ENCODE measurements around the gene CYTH2. TPM values are rescaled to one million over a fixed set of nuclear protein-coding genes. Genes with fewer than 3 reads are reported as not detected.

CYTH2 gene
- total RNA-seq, 1 donor from 2014 or later, result 67.1 TPM

Other genes starting within 250 kb of the CYTH2 start
- 22.9 and 26.3 TPM in 2 replicates for gene CARD8, start 213.5 kb upstream of the CYTH2 start, total RNA-seq
- gene ZNF114, start 199.3 kb upstream of the CYTH2 start, total RNA-seq, result 7.6 and 19.6 TPM in 2 replicates
- gene EMP3, start 143.8 kb upstream of the CYTH2 start, total RNA-seq, result 199 and 217 TPM in 2 replicates
- 8.7 and 10.5 TPM in 2 replicates for gene TMEM143, start 105.4 kb upstream of the CYTH2 start, total RNA-seq
- gene SYNGR4, start 105.0 kb upstream of the CYTH2 start, total RNA-seq, result not detected in 2 replicates
- gene KDELR1, start 77.8 kb upstream of the CYTH2 start, total RNA-seq, result 370 and 396 TPM in 2 replicates
- gene GRIN2D, start 75.7 kb upstream of the CYTH2 start, total RNA-seq, result 6.2 and 9.3 TPM in 2 replicates
- gene GRWD1, start 23.4 kb upstream of the CYTH2 start, total RNA-seq, result 35.6 and 41.4 TPM in 2 replicates
- gene KCNJ14, start 13.8 kb upstream of the CYTH2 start, total RNA-seq, result 1.4 TPM in 2 replicates
- gene LMTK3, start 42.5 kb downstream of the CYTH2 start, total RNA-seq, result 6.2 TPM in 2 replicates
- gene SULT2B1, start 82.8 kb downstream of the CYTH2 start, total RNA-seq, result 0.31 TPM in 1 of 2 replicates, not detected in the other
- not detected in 2 replicates for gene SPACA4, start 137.4 kb downstream of the CYTH2 start, total RNA-seq
- gene FAM83E, start 145.7 kb downstream of the CYTH2 start, total RNA-seq, result 1.3 and 1.7 TPM in 2 replicates
- gene RPL18, start 149.8 kb downstream of the CYTH2 start, total RNA-seq, result 1,046 and 1,102 TPM in 2 replicates
- gene SPHK2, start 150.1 kb downstream of the CYTH2 start, total RNA-seq, result 25.4 and 29.4 TPM in 2 replicates
- gene DBP, start 168.0 kb downstream of the CYTH2 start, total RNA-seq, result 1.2 and 1.5 TPM in 2 replicates
- 9.5 and 9.8 TPM in 2 replicates for gene CA11, start 176.8 kb downstream of the CYTH2 start, total RNA-seq
- gene NTN5, start 203.6 kb downstream of the CYTH2 start, total RNA-seq, result 0.11 and 0.41 TPM in 2 replicates
- gene FUT2, start 226.6 kb downstream of the CYTH2 start, total RNA-seq, result not detected in 2 replicates

Measured in astrocyte (in vitro differentiated cells and primary cell).